Endometrium (tissue), 2 donors: ENCODE measurements around the gene FADS1.

Experiments used
- FAIRE-seq: peaks from 2 replicates; lab custom pipeline; 2012; peaks lifted over from hg19 to GRCh38; lab: Jason Lieb, UNC
- donor health status: control.
- donor health status: control.

The FADS1 gene

DNA sequence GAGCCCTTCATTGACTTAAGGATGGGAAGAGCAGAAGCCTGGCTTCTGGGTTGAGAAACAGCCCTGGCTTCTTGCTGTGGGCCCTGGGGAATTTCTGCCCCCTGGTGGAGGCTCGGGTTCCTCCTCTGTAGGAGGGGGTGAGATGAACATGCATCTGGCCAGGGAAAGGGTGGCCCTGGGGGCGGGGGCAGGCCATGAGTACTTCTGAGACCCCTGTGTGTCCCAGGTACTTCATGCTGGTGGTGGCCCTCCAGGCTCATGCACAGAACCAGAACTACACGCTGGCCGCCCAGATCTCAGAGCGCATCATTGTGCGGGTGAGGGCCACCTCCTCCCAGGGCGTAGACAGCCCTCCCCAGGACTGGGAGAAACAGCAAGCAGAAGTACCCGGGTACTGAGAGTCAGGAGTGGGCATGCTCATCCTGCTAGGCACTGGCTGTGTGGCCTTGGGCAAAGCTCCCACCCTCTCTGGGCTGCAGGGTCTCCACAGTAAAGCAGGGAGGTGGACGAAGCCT lies 40.2 kb downstream of the FADS1 start:
- FAIRE-seq, result no peak

DNA sequence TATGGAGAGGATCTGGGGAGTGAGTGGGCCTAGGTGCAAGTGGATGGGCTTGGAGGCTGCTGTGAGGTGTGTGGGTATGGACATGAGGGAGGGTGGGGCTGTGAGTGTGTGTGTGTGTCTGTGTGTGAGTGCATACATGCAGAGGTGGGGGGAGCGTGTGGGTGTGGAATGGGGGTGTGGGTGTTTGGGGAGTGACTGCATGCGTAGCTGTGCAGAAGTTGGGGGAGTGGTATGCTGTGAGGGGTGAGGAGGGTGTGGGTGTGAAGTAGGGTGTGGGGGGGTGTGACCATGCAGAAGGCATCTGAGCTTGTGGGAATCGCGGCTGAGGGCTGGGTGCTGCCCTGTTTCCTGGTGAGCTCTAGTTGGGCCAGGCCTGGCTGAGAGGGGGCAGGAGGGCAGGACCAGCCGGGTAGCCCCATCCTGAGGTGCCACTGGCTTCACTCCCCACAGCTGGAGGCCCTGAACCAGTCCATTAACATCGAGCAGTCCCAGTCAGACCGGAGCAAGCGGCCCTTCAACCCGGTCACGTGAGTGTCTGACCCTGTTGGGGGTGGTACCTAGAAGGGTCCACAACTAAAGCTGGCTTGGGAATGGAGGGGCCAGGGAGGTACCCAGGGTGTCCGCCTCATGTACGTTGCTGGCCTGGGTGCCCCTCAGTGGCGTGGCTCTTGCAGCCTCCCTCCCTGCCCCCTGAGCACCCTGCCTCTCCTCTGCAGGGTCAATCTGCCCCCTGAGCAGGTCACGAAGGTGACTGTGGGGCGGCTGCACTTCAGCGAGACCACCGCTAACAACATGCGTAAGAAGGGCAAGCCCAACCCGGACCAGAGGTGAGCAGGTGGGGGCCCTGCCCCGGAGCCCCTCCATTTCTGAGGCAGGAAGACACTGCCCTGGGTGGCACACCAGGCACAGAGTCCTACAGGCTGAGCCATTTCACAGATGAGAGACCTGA lies 40.9 kb downstream of the FADS1 start:
- FAIRE-seq, result no peak

DNA sequence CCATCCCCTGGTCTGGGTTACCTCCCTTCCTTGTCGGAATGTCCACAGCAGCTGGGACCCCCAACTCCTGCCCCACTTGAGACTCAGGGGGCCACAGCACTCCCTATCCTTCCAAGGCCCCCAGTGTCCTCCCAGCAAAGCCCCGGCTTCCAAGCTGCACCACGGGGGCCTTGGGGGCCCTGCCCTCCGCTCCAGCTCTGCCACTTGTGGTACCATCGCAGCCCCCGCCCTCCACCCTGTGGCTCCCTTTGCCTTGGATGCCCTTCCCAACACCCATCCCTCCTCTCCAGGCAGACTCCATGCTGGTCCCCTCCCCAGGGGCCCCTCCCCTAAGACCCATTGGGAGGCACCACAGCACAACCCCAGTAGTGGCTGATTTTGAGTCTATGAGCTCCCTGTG lies 41.7 kb downstream of the FADS1 start:
- FAIRE-seq, result no peak

DNA sequence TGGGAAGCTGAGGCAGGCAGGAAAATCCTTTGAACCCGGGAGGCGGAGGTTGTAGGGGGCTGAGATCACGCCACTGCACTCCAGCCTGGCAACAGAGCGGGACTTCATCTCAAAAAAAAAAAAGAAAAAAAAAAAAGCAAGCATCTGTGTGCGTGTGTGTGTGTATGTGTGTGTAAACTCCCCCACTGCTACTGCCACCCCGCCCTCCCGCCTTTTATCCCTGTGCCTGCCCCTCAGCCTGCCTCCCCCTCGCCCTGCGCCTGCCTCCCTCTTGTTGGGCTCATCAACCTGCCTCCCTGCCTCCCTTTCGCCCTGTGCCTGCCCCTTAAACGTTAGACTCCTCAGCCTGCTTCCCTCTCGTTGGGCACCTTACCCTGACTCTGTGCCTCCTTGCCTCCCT lies 42.4 kb downstream of the FADS1 start:
- no peak for FAIRE-seq

DNA sequence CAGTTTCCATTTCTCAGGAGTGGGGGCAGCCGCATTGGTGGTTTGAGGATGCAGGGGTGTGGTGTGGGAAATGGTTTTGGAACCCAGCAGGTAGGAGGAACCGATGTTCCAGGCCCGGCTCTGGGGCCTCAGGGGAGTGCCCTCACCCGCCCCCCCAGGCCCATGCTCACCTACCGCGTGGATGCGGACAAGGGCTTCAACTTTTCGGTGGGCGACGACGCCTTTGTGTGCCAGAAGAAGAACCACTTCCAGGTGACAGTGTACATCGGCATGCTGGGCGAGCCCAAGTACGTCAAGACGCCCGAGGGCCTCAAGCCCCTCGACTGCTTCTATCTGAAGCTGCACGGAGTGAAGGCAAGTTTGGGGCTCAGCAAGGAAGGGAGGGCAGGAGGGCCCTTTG lies 43.0 kb downstream of the FADS1 start:
- FAIRE-seq, result no peak

DNA sequence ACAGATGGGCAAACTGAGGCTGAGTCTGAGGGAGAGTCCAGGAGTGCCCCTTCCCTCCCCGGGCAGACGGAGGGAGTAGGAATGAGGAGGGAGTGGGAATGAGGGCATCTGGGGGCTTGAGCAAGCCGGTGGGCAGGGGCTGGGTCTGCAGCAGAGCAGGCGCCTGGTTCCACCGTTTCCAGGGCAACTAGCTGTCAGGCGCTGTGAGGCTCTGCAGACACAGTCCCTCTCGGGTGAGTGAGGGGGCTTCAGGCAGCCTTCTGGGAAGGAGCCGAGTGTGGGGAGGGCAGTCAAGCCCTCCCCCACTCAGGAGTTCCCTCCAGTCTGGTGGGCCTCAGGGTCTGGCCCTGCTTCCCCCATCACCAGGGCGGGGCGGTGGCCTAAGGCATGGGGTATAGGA lies 43.4 kb downstream of the FADS1 start:
- FAIRE-seq, result no peak

DNA sequence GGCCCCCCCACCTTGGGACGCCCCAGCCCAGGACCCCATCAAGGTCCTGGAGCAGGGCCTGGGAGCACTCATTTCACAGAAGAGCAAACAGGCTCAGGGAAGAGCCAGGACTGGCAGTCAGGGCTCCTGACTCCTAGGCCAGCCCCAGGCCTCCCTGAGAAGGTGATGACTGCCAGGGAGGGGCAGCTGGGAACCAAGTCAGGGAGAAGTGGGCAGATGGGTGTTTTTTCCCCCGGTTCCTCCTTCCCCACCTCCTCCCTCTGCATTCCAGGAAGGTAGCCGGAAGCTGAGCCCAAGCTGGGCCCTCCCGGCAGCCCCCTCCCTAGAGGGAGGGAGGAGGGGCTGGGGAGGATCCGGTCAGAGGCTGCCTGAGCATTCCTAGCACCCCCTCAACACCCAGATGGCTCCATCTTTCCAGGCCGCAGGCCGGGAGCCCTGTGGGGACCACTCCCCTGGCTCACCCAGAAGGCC lies 44.8 kb downstream of the FADS1 start:
- no peak for FAIRE-seq

DNA sequence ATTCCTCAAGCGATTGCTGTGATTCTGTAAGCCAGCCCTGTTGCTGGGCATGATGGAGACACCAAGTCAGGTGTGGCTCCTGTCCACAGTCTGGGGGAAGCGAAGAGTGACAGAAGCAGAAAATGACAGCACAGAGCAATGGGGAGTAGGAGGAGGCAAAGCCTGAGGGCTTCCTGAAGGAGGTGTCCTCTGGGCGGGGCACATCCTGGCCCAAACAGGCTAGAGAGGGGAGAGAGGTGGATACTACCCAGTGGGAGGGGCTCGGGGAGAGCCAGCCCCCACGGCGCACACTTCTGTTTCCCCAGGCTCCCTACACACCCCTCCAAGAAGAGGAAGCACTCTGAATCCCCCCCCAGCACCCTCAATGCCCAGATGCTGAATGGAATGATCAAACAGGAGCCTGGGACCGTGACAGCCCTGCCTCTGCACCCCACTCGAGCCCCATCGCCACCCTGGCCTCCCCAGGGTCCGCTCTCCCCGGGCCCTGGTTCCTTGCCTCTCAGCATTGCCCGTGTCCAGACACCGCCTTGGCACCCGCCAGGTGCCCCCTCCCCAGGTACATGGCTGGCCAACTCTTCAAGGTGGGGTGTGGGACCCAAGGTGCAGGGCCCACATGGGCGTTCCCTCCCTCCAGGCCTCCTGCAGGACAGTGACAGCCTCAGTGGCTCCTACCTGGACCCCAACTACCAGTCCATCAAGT lies 45.5 kb downstream of the FADS1 start:
- FAIRE-seq, result no peak

DNA sequence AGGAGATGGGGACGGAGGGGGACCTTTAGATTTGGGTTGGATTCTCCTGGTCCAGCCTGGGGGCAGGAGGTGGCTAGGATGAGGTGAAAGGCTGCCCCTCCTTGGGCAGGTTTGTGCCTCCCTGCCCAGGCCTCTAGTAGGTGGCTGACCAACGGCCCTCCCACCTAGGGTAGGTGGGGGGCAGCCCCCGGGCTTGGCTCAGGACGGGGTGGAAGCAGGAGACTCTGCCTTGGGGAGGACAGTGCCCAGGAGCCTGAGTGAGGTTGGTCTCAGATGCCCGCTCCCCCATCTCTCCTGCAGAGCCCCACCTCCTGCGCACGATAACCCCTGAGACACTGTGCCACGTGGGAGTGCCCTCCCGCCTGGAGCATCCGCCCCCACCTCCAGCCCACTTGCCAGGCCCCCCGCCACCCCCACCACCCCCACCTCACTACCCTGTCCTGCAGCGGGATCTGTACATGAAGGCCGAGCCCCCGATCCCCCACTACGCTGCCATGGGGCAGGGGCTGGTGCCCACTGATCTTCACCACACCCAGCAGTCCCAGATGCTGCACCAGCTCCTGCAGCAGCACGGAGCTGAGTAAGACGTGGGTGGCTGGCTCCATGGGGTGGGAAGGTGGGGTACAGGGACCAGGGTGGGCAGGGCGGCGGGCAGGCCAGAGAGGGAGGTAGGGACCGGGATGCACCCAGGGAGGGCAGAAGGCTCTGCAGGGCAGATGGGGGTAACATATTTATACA lies 46.7 kb downstream of the FADS1 start:
- FAIRE-seq, result no peak

DNA sequence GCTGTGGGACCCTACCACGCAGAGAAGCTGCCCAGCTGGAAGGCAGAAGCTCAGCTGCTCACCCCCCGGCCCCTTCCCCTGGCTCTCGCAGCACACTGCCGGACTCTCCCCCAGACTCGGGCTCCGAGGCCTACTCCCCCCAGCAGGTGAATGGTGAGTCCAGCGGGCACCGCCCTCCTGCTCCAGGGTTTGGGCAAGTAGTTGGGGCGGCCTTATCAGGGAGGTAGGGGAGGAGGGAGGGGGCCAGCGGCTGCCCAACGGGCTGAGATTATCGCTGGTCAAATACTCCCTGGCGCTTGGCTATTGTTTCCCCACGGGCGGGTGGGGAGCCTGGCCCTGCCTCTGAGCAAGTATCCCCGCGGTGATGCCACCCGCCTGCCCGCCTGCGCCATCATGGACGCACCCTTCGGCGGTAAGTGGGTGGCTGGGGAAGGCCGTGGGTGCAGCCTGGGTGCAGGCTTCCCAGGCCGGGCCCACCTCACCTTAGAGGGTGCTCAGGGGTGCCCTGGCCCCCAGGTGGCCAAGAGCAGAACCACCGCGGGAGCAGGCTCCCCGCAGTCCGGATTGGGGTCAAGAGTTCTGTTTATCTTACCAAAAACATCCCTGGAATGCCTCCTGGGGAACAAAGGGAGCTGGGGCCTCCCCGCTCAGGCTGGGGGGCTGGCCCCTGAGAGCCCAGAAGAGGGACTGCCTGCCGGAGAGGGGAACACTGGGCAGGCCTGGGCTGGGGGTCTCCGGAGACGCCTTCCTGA lies 47.5 kb downstream of the FADS1 start:
- no peak for FAIRE-seq

DNA sequence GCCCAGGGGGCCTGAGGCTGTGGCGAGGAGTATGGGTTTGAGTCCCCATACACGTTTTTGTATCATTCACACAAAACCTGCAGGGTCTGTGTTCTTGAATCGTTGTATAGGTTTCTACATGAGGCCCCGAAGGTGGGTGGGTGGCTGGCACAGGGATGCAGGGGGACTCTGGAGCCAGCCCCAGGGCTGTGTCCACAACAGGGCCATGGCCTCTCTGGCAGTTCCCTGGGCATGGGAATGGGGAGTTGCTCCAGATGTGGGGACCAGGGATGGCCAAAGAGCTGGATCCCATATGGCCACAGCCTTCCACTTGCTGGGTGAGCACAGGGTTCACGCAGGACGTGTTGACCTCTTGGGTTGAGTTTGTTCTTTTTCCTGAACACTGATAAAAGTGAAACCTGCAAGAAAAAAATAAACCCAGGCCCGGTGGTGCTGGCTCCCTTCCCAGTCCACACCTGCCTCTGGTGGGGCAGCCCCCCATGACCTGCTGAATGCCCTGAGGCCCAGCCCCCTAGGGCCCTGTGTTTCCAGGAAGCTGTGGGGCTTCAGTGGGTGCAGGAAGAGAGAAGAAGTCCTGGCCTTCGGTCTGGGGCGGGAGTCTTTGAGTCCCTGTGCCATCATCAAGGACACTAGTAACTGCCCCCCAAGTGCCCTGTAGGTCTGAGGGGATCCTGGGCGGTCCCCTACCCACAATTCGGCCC lies 48.3 kb downstream of the FADS1 start:
- no peak for FAIRE-seq

DNA sequence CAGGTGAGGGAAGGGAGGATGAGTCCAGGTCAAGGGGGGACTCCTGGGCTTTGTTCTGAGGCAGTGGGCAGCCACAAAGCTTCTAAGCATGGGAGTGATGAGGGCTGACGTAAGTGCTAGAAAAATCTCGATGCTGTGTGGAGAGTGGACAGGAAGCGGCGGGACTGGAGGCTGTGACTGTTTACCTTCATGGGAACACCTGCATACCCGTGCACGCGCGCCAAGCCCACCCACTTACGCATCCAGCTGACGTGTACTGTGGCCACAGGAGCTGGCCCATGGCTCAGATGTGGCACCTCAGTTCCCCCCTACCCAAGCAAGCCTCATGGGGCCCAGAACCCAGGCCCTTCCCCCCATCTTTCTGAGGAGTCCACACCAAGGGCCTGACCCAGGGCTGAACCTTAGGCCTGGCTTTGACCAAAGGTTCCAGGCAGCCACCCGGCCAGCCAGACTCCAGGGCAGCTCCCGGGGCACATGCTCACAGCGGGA lies 50.4 kb downstream of the FADS1 start:
- FAIRE-seq, result no peak

DNA sequence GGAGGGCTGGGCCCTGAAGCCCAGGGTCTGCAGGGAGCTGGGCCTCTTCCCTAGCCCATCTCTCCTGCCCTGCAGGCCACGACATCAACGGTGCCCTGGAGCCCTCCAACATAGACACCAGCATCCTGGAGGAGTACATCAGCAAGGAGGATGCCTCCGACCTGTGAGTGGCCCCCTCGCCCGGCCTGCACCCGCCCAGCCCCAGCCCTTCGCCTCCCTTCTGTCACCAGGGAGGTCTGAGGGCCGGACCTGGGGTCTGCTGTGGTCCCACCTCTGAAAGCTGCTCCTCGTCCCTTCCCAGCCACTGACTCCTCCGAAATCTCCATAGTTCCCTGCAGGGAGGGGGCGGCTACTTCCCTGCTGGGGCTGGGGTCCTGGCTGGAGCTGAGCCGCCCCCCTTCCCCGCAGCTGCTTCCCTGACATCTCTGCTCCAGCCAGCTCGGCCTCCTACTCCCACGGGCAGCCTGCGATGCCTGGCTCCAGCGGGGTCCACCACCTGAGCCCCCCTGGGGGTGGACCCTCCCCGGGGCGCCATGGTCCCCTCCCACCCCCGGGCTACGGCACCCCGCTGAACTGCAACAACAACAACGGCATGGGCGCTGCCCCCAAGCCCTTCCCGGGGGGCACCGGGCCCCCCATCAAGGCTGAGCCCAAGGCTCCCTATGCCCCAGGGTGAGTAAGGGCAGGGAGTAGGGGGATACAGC lies 51.1 kb downstream of the FADS1 start:
- FAIRE-seq, result no peak

DNA sequence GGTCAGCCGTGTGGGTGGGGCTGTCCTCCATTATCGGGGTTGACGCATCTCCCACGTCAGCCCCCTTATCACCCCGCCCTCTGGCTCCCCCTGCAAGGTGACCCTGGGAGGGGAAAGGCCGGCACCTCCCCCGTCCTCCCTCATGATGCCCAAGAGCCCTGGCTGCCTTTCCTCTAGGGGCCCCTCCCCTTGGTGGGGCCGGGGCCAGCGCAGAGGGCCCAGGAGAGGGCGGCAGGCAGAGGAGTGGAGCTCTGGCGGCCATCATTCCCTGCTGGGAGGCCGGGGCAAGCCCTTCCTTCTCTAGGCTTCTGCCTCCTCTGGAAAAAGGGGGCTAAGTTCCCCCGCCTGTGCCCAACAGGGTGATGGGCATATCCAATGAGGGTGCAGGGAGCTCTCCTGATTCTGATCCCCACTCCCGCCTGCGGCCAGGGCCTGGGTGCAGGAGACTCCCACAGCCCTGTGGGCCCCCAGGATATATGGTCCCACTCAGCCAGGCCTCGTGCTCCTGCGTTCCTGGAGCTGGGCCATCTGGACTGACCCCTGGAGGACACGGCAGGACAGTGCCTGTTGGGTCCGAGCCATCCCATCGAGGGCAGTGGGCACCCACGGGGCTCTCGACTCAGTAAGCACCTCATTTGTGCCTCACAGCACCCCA lies 52.1 kb downstream of the FADS1 start:
- no peak for FAIRE-seq

DNA sequence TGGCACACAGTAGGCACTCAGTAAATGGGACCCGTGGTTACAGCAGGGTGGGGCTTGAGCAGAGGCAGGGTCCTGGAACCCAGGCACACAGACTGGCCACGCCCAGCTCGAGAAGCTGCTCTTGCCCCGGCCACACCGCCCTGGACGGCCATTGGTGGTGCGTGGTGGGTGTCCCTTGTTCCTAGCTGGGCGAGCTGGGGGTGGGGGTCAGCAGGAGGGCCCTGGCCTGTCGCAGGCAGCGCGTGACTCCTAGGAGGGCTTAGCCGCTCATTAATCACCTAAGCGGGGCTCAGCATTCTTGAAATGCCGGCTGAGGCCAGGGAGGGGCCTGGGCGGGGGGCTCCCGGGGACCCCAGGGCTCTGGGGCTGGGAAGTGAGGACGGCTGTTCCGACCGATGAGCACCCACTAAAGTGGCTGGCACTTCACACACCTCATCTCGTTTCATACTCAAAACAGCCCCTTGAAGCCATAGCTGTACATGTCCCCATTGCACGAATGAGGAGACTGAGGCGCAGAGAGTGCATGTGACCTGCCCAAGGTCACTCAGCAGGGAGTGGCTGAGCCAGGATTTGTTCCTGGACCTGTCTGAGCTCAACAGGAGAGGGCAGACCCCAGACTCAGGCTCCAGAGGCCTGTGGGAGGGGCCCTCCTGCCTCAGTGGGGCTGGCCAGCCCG lies 52.7 kb downstream of the FADS1 start:
- no peak for FAIRE-seq

DNA sequence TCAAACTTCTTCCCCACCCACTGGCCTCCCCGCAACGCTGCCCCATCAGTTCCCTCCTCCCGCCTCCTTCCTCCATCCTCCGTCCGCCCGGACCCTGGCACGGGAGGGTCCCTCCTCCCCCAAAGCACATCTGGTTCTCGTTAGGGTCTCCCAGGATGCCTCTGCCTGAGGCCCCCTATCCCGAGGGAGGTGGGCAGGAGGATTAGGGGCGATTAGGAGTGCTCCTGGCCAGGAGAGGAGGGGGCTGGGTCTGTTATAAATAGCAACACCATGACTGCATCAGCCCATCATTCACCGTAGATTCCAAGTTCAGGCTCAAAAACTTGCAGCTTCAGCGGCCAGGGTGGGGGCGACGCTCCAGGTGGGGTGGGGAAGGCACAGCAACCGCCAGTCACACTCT lies 54.0 kb downstream of the FADS1 start:
- FAIRE-seq, result no peak

DNA sequence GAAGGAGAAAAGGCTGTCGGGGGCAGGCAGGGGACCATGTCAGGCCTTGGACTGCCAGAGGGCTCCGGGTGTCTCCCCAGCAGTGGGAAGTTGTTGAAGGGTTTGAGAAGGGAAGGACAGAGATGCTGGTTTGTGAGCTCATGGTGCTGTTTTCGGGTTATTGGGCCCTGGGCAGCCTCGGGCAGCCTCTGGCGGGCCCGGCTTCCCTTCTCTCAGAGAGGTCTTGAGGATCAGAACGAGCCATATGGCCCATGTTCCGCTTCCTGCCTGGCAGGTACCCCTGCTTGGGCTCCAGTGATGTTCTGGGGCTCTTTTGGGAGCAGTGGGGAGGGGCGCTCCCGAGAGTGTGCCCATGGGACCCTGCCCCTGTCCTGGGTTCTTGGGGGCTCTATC lies 54.6 kb downstream of the FADS1 start:
- no peak for FAIRE-seq

DNA sequence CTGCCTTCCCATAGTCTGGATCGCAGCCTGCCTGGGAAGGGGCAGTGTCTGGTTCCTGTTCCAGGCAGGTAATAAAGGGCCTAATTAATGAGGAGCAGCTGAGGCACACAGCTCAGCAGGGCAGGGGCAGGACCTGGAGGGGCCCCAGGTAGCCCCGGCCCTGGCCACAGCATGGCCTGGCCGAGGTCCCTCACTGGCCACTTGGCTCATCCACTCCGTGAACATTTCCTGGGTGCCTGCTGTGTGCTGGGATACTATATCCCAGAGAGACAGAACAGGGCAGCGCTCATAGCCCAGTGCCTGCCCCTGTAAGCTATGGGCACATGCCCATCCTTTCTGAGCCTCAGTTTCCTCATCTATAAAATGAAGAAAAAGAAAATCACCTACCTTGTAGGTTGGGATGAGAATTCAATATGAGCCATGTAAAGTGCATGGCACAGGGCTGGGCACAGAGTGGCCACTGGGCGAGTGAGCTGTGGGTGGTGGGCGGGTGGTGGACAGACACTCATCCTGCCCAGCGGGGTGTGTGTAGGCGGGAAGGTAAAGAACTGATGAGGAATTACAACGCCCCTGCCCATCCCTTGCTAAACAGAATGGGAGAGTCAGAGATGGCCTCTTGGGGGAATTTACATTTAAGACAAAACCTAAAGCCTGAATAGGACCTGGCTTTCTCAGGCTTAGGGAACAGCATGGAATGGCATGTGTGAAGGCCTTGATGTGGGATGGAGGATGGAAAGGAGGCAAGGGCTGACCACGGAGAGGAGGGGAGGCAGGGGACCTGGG lies 55.2 kb downstream of the FADS1 start:
- no peak for FAIRE-seq
